ENCODE measurements around the gene COA5.

The COA5 gene

GRCh38 chr2:98551316-98551715, 57.0 kb downstream of the COA5 start:
- DNase-seq (ENCODE audit: low read depth in 2 of 2): peak; percentile 15 to 32

- no peak for DNase-seq (ENCODE audit: low read depth in 2 of 2)
These were observed 58.1 kb downstream of the COA5 start for GRCh38 chr2:98550165-98550564.
